ENCODE data around the gene NFKBIB.
"Not testable (repeated sequence)": the region's sequence is repeated elsewhere in the genome, so short reads cannot be mapped to it uniquely, and the experiment has no call there.

DNA sequence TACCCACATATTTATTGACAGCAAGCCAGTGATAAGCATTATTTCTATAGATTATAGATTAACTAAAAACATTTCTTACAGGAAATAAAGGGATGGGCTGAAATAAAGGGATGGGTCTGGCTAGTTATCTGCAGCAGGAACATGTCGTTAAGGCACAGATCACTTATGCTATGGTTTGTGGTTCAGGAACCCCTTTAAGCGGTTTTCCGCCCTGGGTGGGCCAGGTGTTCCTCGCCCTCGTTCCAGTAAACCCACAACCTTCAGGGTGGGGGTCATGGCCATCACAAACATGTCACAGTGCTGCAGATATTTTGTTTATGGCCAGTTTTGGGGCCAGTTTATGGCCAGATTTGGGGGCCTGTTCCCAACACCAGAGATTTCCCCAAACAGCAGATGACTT, 41.7 kb downstream of the NFKBIB start:
- TF ChIP-seq POLR2A, POLR2AphosphoS5 (IDR thresholded peaks at IDR 0.05): not testable (repeated sequence)
- TF ChIP-seq, protein P1, sequence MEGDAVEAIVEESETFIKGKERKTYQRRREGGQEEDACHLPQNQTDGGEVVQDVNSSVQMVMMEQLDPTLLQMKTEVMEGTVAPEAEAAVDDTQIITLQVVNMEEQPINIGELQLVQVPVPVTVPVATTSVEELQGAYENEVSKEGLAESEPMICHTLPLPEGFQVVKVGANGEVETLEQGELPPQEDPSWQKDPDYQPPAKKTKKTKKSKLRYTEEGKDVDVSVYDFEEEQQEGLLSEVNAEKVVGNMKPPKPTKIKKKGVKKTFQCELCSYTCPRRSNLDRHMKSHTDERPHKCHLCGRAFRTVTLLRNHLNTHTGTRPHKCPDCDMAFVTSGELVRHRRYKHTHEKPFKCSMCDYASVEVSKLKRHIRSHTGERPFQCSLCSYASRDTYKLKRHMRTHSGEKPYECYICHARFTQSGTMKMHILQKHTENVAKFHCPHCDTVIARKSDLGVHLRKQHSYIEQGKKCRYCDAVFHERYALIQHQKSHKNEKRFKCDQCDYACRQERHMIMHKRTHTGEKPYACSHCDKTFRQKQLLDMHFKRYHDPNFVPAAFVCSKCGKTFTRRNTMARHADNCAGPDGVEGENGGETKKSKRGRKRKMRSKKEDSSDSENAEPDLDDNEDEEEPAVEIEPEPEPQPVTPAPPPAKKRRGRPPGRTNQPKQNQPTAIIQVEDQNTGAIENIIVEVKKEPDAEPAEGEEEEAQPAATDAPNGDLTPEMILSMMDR (IDR thresholded peaks at IDR 0.05 in 8 of 11, conservative IDR thresholded peaks at IDR 0.05 in 3 of 11) = not testable (repeated sequence)

All from spleen (tissue), 7 donors.